Psoas muscle (tissue), 8 donors: ENCODE measurements around the gene KRT13. TPM values are rescaled to one million over a fixed set of nuclear protein-coding genes. Genes with fewer than 3 reads are reported as not detected.

Experiments used
- ATAC-seq, 4 donors: fragments of 200-7000 bp; cut with Tn5 transposase; one replicate each; pipeline ENCODE4 v1.9.1; 2020; ENCODE audit warnings: moderate library complexity in 3 of 4, mild to moderate bottlenecking in 2 of 4
- DNase-seq, 2 donors: peaks; one replicate each; pipeline ENCODE4 v3.0.0-alpha.2; 2020
- H3K27ac ChIP-seq: fragments of 200-600 bp; one replicate; pipeline ENCODE4 v1.8.0; 2022
- H3K27me3 ChIP-seq, 3 donors: fragments of 200-600 bp in 1 of 3; one replicate each; pipeline versions ENCODE4 v1.6.1 to v1.8.0; 2013 to 2022; ENCODE audit warnings: low read length in 2 of 3, mild to moderate bottlenecking in 2 of 3, moderate library complexity in 1 of 3; ENCODE audit not compliant: insufficient read depth in 3 of 3
- H3K36me3 ChIP-seq, 2 donors: fragments of 200-600 bp in 1 of 2; one replicate each; pipeline versions ENCODE4 v1.6.1 to v1.8.0; 2013 to 2022; ENCODE audit warnings: low read depth in 1 of 2, mild to moderate bottlenecking in 1 of 2, moderate library complexity in 1 of 2; ENCODE audit not compliant: insufficient read depth in 1 of 2
- H3K4me1 ChIP-seq: fragments of 200-600 bp; one replicate; pipeline ENCODE4 v1.8.0; 2022
- H3K4me3 ChIP-seq: fragments of 200-600 bp; one replicate; pipeline ENCODE4 v1.8.0; 2022; ENCODE audit warnings: mild to moderate bottlenecking
- H3K9me3 ChIP-seq: fragments of 200-600 bp; one replicate; pipeline ENCODE4 v1.8.0; 2022
- CTCF ChIP-seq: fragments of 200-600 bp; IDR thresholded peaks from one replicate; pipeline ENCODE4 v1.8.0; 2022; ENCODE audit warnings: antibody characterized with exemption
- WGBS, 3 donors: extraction: QIAGEN DNeasy Blood & Tissue Kit; methylation state at CpG; one replicate each; pipeline versions ENCODE4 v1.1.6 to v1.1.7; 2013; 5-methylcytosine and 5-hydroxymethylcytosine counted together
- intact Hi-C, 2 donors: fragments of 100-400 bp; cut with DNase I; formaldehyde crosslinking; loops; one replicate each; pipeline versions ENCODE4 v1.11.0 to v1.14.2; 2022
- polyA plus RNA-seq, 3 donors: library from polyadenylated mRNA; stranded (reverse); fragments of 200-250 nt; gene quantifications; one replicate each; pipeline ENCODE4 v1.2.3, GENCODE V29; 2013
- total RNA-seq, 4 donors: library from RNA; stranded (reverse); fragmentation: NEBNext Ultra II Directional in 2 of 4; extraction: Animal tissue kit (Norgen Biotek cat#: 25700) in 2 of 4; gene quantifications; one replicate each; pipeline versions ENCODE4 v1.2.1 to v1.2.4, GENCODE V29; 2021 to 2023
- donor health status: healthy with polysubstance abuse.
- donor health status: DM: no; HTN: no; CAD: no; lungs with moderate emphysema.
- donor health status: Bipolar disorder and iron deficiency.
- donor health status: healthy.
- donor health status: DM: yes; HTN: yes; CAD: no.
- donor health status: DM: no; HTN: no; CAD: no.
- donor health status: DM: no; HTN: no; CAD: no.
- donor health status: DM: yes; HTN: yes; CAD: no.

The KRT13 gene
- total and polyA plus RNA-seq, 7 donors: 0.13 to 3.3 (median 2.7) TPM; not detected in 2

GRCh38 chr17:41536741-41537613 is 31.6 kb upstream of the KRT13 start:
- Histone ChIP-seq H3K4me3 (no peak overlapping the region), H3K27me3 (peaks cover 0 to 13% (median 8%) of the 10 kb centered on the region in 3 donors), H3K36me3 (no peaks in the 10 kb centered on the region), H3K9me3 (no peaks in the 10 kb centered on the region), H3K27ac (no peak overlapping the region), H3K4me1 (no peaks in the 10 kb centered on the region)
- ATAC-seq: no peak
- 78 to 85% (median 83%) methylated on average over 7 of the region's 7 CpGs for WGBS, 3 donors
- DNase-seq: no peak
- intact Hi-C loops: no loop called here
- no peak for TF ChIP-seq CTCF

- no peak for ATAC-seq
- no peak overlapping the region for H3K27ac ChIP-seq
- WGBS, 3 donors: 47 to 58% (median 52%) methylated on average over 15 of the region's 15 CpGs
- no peaks in the 10 kb centered on the region for H3K9me3 ChIP-seq
- no peak for DNase-seq
- H3K27me3 ChIP-seq: peaks cover 0 to 16% (median 8%) of the 10 kb centered on the region in 3 donors
- H3K4me1 ChIP-seq: no peaks in the 10 kb centered on the region
- no peak overlapping the region for H3K4me3 ChIP-seq
- TF ChIP-seq CTCF: no peak
- intact Hi-C loops: no loop called here
- no peaks in the 10 kb centered on the region for H3K36me3 ChIP-seq
Observed at GRCh38 chr17:41535764-41536481, 30.5 kb upstream of the KRT13 start.

- peaks cover 0 to 25% (median 8%) of the 10 kb centered on the region in 3 donors for H3K27me3 ChIP-seq
- TF ChIP-seq CTCF: no peak
- H3K4me3 ChIP-seq: no peak overlapping the region
- DNase-seq (no peak), ATAC-seq (no peak)
- no peak overlapping the region for H3K27ac ChIP-seq
- whole genome bisulfite sequencing, 3 donors: 68 to 73% (median 70%) methylated on average over 7 of the region's 7 CpGs
- no peaks in the 10 kb centered on the region for H3K36me3 ChIP-seq
- H3K4me1 ChIP-seq: no peaks in the 10 kb centered on the region
- intact Hi-C loops: no loop called here
- no peaks in the 10 kb centered on the region for H3K9me3 ChIP-seq
Observed at GRCh38 chr17:41534899-41535546, 29.6 kb upstream of the KRT13 start.

- intact Hi-C loops: no loop called here
- Histone ChIP-seq H3K4me3 (no peak overlapping the region), H3K4me1 (no peaks in the 10 kb centered on the region), H3K36me3 (no peaks in the 10 kb centered on the region), H3K9me3 (no peaks in the 10 kb centered on the region), H3K27ac (no peak overlapping the region), H3K27me3 (peaks cover 0 to 38% (median 8%) of the 10 kb centered on the region in 3 donors)
- WGBS, 3 donors: 78 to 85% (median 78%) methylated on average over 7 of the region's 7 CpGs
- DNase-seq (no peak), ATAC-seq (no peak)
- no peak for TF ChIP-seq CTCF
Observed at GRCh38 chr17:41533613-41534012, 28.2 kb upstream of the KRT13 start.
